Endothelial cell of umbilical vein (primary cell): ENCODE data around the gene RNU6-9. TPM values are rescaled to one million over a fixed set of nuclear protein-coding genes. Genes with fewer than 3 reads are reported as not detected.

ENCODE experiments used
- BruUV-seq: library from RNA; stranded (reverse); fragments of 400-500 nt; replicated peaks from 2 replicates; lab custom pipeline; 2021; lab: Mats Ljungman, UMichigan
- CTCF ChIA-PET: fragments of 300-600, 350-600 bp; sonication (Branson Sonifier 250); formaldehyde crosslinking; loops from one replicate; lab custom pipeline; 2021; ENCODE audit warnings: antibody characterized with exemption, inconsistent platforms; lab: Charles Lee
- POLR2A ChIA-PET: fragments of 300-600, 350-600 bp; sonication (Branson Sonifier 250); formaldehyde crosslinking; loops from one replicate; lab custom pipeline; 2021; ENCODE audit warnings: antibody characterized with exemption, inconsistent platforms; lab: Charles Lee
- DNase-seq: peaks from one replicate; pipeline ENCODE4 v3.0.0-alpha.2; 2011; ENCODE audit warnings: low read depth, low spot score
- FAIRE-seq: peaks from 2 replicates; lab custom pipeline; 2011; peaks lifted over from hg19 to GRCh38; lab: Jason Lieb, UNC
- H2AFZ ChIP-seq: 2 replicates; pipeline ENCODE4 v1.6.0; 2012; ENCODE audit warnings: low read depth, low read length, control low read depth, inconsistent platforms
- H3K27ac ChIP-seq: 2 replicates; pipeline ENCODE4 v1.5.1; 2011; ENCODE audit warnings: low read depth, mild to moderate bottlenecking, control low read depth, low read length, moderate library complexity; ENCODE audit not compliant: insufficient read depth
- H3K27me3 ChIP-seq, 2 experiments: 2 replicates each; pipeline versions ENCODE4 v1.6.0 to v1.6.1; 2011; ENCODE audit warnings: low read length in 2 of 2, mixed read lengths in 1 of 2; ENCODE audit not compliant: control insufficient read depth in 2 of 2, insufficient read depth in 2 of 2
- H3K36me3 ChIP-seq, 2 experiments: 2 replicates in 1 of 2; 3 replicates in 1 of 2; pipeline ENCODE4 v1.5.1; 2011; ENCODE audit warnings: low read length in 2 of 2, mild to moderate bottlenecking in 1 of 2, moderate library complexity in 1 of 2; ENCODE audit not compliant: control insufficient read depth in 2 of 2, insufficient read depth in 2 of 2; ENCODE audit errors: extremely low read depth in 1 of 2
- H3K4me1 ChIP-seq: 3 replicates; pipeline ENCODE4 v1.5.1; 2011; ENCODE audit warnings: mild to moderate bottlenecking, low read length; ENCODE audit not compliant: control insufficient read depth, insufficient read depth; ENCODE audit errors: extremely low read depth
- H3K4me2 ChIP-seq: 2 replicates; pipeline ENCODE4 v1.6.1; 2011; ENCODE audit warnings: low read length, control low read depth, mixed read lengths; ENCODE audit not compliant: insufficient read depth
- H3K4me3 ChIP-seq, 3 experiments: fragments of 200-600 bp in 1 of 3; sonication (generic), shearing (Covaris generic) in 1 of 3; replicated peaks in 1 of 3; 2 replicates each; pipeline ENCODE4 v1.5.1; 2011 to 2016; ENCODE audit warnings: control low read depth in 3 of 3, low read length in 3 of 3, mild to moderate bottlenecking in 2 of 3, inconsistent platforms in 1 of 3, low read depth in 1 of 3, moderate library complexity in 1 of 3; ENCODE audit not compliant: insufficient read depth in 1 of 3
- H3K79me2 ChIP-seq: 2 replicates; pipeline ENCODE4 v1.6.0; 2012; ENCODE audit warnings: low read length, inconsistent platforms; ENCODE audit not compliant: control insufficient read depth, insufficient read depth
- H3K9ac ChIP-seq: replicated peaks from 2 replicates; pipeline ENCODE3; 2011; ENCODE audit warnings: low read length, control low read depth; ENCODE audit not compliant: insufficient read depth; ENCODE audit errors: extremely low read depth
- H3K9me1 ChIP-seq: replicated peaks from 3 replicates; pipeline ENCODE4 v1.6.0; 2011; ENCODE audit warnings: mild to moderate bottlenecking, low read length; ENCODE audit not compliant: control insufficient read depth, insufficient read depth; ENCODE audit errors: extremely low read depth
- H3K9me3 ChIP-seq: replicated peaks from 2 replicates; pipeline ENCODE4 v1.5.1; 2012; ENCODE audit warnings: low read length, inconsistent platforms; ENCODE audit not compliant: control insufficient read depth, insufficient read depth
- H4K20me1 ChIP-seq: replicated peaks from 2 replicates; pipeline ENCODE3; 2011; ENCODE audit warnings: mild to moderate bottlenecking, low read length; ENCODE audit not compliant: control insufficient read depth, insufficient read depth; ENCODE audit errors: extremely low read depth
- EZH2 ChIP-seq: IDR thresholded peaks from 2 replicates; pipeline ENCODE4 v1.6.1; 2012; ENCODE audit warnings: borderline replicate concordance, low read depth, mild to moderate bottlenecking, moderate library complexity, low read length, inconsistent platforms; ENCODE audit not compliant: severe bottlenecking
- FOS ChIP-seq: IDR thresholded peaks from 2 replicates; pipeline ENCODE4 v1.6.1; 2011; ENCODE audit warnings: mild to moderate bottlenecking, low read length, moderate library complexity, borderline replicate concordance; ENCODE audit not compliant: insufficient read depth
- GATA2 ChIP-seq: IDR thresholded peaks from 2 replicates; pipeline ENCODE4 v1.7.0; 2011; ENCODE audit warnings: low read depth, mild to moderate bottlenecking, moderate library complexity, mixed read lengths, low read length; ENCODE audit not compliant: insufficient read length, insufficient read depth
- JUN ChIP-seq: IDR thresholded peaks from 2 replicates; pipeline ENCODE4 v1.6.1; 2011; ENCODE audit warnings: borderline replicate concordance, low read depth; ENCODE audit not compliant: insufficient read length, insufficient read depth
- MYC ChIP-seq: IDR thresholded peaks from one replicate; pipeline ENCODE4 v1.6.1; 2011; ENCODE audit warnings: mild to moderate bottlenecking, low read depth, low read length
- POLR2A ChIP-seq: IDR thresholded peaks from 2 replicates; pipeline ENCODE4 v1.6.1; 2012; ENCODE audit warnings: low read depth, mild to moderate bottlenecking, control low read depth, low read length
- POLR2AphosphoS5 ChIP-seq: IDR thresholded peaks from 2 replicates; pipeline ENCODE4 v1.6.1; 2012; ENCODE audit warnings: low read depth, mild to moderate bottlenecking, control low read depth, low read length, moderate library complexity; ENCODE audit not compliant: insufficient read depth
- dilution Hi-C: fragments of 300-500 bp; cut with MboI; formaldehyde crosslinking; loops from one replicate; pipeline ENCODE4 v1.15.0; 2019; ENCODE audit warnings: low sequenced_read_pairs; ENCODE audit not compliant: extremely low pct_ligation_motif_present
- intact Hi-C: fragments of 100-400 bp; cut with micrococcal nuclease; formaldehyde crosslinking; loops from one replicate; pipeline ENCODE4 v1.10.0; 2022
- polyA plus RNA-seq, 4 experiments: library from polyadenylated mRNA; depleted of rRNA in 3 of 4; stranded (reverse) in 3 of 4; unstranded in 1 of 4; fragments of >200 nt; gene quantifications; 2 replicates each; pipeline versions ENCODE4 v1.2.1 to v1.2.3, GENCODE V29; 2011 to 2012; ENCODE audit warnings: missing spikeins in 1 of 4
- total RNA-seq: library from RNA; stranded (reverse); gene quantifications from 2 replicates; pipeline ENCODE4 v1.2.3, GENCODE V29; 2021
- TF ChIP-seq, protein P1 (sequence below): IDR thresholded peaks from 2 replicates; pipeline ENCODE4 v1.6.1; 2011; ENCODE audit not compliant: insufficient read depth, insufficient read length
- TF ChIP-seq, protein P2 (sequence below), 2 donors: IDR thresholded peaks; 1 replicate in 1 of 2; 2 replicates in 1 of 2; pipeline ENCODE4 v1.5.1; 2011; ENCODE audit warnings: low read length in 2 of 2, mild to moderate bottlenecking in 2 of 2, moderate library complexity in 2 of 2, control low read depth in 1 of 2, inconsistent platforms in 1 of 2, low read depth in 1 of 2; ENCODE audit not compliant: insufficient read depth in 1 of 2; ENCODE audit errors: extremely low read depth in 1 of 2

Gene RNU6-9
- total and polyA plus RNA-seq, 2 donors (not counting 3 experiments of a cell fraction or from before 2014, with no cell fraction given) = not detected

DNA sequence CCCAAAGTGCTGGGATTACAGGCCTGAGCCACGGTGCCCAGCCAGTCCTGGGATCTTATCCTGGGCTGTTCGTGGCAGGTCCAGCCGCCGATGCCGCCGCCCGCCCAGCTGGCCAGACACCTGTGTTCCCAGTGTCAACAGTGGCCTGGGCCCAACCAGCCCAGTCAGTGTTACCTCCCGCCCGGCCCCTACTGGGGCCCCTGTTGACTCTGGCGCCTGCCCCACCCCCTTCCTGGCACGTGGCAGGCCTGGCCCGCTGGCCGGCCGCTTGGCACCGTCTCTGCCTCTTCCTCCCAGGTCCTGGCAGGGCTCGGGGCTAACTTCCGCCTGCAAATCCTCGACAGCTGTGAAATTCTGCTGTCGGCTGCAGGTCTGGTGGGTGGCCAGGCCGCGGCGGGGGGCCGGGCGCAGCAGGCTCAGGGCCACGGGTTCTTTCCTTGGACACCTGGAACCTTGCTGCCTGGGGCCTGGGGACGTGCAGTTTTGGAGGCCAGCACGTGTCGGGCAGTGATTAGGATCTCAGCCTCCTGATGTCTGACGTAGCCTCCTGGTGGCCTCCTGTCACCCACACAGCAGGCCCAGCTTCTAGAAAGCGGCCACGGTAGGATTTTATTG lies 41.7 kb downstream of the RNU6-9 start:
- Histone ChIP-seq H3K9me1 (no peaks in the 10 kb centered on the region), H3K4me2 (no peak overlapping the region), H3K27ac (peak overlapping the region; percentile 19), H2AFZ (no peak overlapping the region), H3K36me3 (no peaks in the 10 kb centered on the region), H4K20me1 (no peaks in the 10 kb centered on the region), H3K27me3 (no peaks in the 10 kb centered on the region), H3K9ac (no peak overlapping the region), H3K4me3 (no peak overlapping the region), H3K79me2 (peaks cover 2% of the 10 kb centered on the region), H3K4me1 (peaks cover 15% of the 10 kb centered on the region), H3K9me3 (no peaks in the 10 kb centered on the region)
- FAIRE-seq = peak; percentile 85
- TF ChIP-seq POLR2AphosphoS5 = peak; percentile 93
- peak; percentile 32 for TF ChIP-seq MYC
- TF ChIP-seq, protein P1, sequence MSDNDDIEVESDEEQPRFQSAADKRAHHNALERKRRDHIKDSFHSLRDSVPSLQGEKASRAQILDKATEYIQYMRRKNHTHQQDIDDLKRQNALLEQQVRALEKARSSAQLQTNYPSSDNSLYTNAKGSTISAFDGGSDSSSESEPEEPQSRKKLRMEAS = peak; percentile 64
- TF ChIP-seq EZH2 = no peak
- TF ChIP-seq JUN = no peak
- TF ChIP-seq, protein P2, sequence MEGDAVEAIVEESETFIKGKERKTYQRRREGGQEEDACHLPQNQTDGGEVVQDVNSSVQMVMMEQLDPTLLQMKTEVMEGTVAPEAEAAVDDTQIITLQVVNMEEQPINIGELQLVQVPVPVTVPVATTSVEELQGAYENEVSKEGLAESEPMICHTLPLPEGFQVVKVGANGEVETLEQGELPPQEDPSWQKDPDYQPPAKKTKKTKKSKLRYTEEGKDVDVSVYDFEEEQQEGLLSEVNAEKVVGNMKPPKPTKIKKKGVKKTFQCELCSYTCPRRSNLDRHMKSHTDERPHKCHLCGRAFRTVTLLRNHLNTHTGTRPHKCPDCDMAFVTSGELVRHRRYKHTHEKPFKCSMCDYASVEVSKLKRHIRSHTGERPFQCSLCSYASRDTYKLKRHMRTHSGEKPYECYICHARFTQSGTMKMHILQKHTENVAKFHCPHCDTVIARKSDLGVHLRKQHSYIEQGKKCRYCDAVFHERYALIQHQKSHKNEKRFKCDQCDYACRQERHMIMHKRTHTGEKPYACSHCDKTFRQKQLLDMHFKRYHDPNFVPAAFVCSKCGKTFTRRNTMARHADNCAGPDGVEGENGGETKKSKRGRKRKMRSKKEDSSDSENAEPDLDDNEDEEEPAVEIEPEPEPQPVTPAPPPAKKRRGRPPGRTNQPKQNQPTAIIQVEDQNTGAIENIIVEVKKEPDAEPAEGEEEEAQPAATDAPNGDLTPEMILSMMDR (IDR thresholded peaks at IDR 0.05; ENCODE audit: extremely low read depth in 1 of 2, insufficient read depth in 1 of 2, low read depth in 1 of 2, low read length in 2 of 2) = no peak
- peak; percentile 69 for TF ChIP-seq GATA2
- peak; percentile 31 for TF ChIP-seq POLR2A
- no peak for TF ChIP-seq FOS
- POLR2A ChIA-PET = no interaction called here
- peak; percentile 93 for DNase-seq
- no TSS peak for BruUV-seq
- dilution Hi-C loops = no loop called here
- intact Hi-C loops = loop anchor here (10.0 kb wide), 1 partner anchor 170 kb away; the partner anchor contains the start of gene GPX4
- CTCF ChIA-PET = interaction anchor here (1.2 to 1.3 kb wide), 2 partner anchors 12 to 50 kb away, joined by 6 to 7 read pairs; partner anchors contain the start of gene WDR18
